H1 (cell line): ENCODE results near the gene STX7. TPM values are rescaled to one million over a fixed set of nuclear protein-coding genes. Genes with fewer than 3 reads are reported as not detected.

Source experiments
- CTCF ChIA-PET: fragments of 300-600 bp; sonication (Branson Sonifier 250); formaldehyde crosslinking; loops from one replicate; lab custom pipeline; 2021; ENCODE audit not compliant: partially characterized antibody; lab: Charles Lee
- POLR2A ChIA-PET: fragments of 300-600 bp; sonication (Branson Sonifier 250); formaldehyde crosslinking; loops from one replicate; lab custom pipeline; 2021; ENCODE audit warnings: inconsistent platforms; ENCODE audit not compliant: partially characterized antibody; lab: Charles Lee
- DNase-seq, 2 experiments: peaks; one replicate each; pipeline versions ENCODE4 v3.0.0 to v3.0.0-alpha.2; 2010 to 2022; ENCODE audit warnings: low spot score in 2 of 2, low read depth in 1 of 2, mixed read lengths in 1 of 2
- FAIRE-seq: peaks from 2 replicates; lab custom pipeline; 2011; peaks lifted over from hg19 to GRCh38; lab: Jason Lieb, UNC
- H2AFZ ChIP-seq: 2 replicates; pipeline ENCODE4 v1.8.1; 2012; ENCODE audit warnings: low read length, inconsistent platforms
- H2AK5ac ChIP-seq: 2 replicates; pipeline ENCODE4 v1.6.1; 2013; ENCODE audit warnings: low read depth, low read length
- H2BK120ac ChIP-seq: replicated peaks from 2 replicates; pipeline ENCODE3; 2013; ENCODE audit warnings: low read depth, low read length, inconsistent platforms
- H2BK12ac ChIP-seq: 2 replicates; pipeline ENCODE4 v1.6.1; 2013; ENCODE audit warnings: low read depth, low read length
- H2BK15ac ChIP-seq: 2 replicates; pipeline ENCODE4 v1.6.1; 2013; ENCODE audit warnings: low read length
- H2BK20ac ChIP-seq: 2 replicates; pipeline ENCODE4 v1.6.1; 2013; ENCODE audit warnings: low read length
- H2BK5ac ChIP-seq: 2 replicates; pipeline ENCODE4 v1.6.1; 2013; ENCODE audit warnings: low read depth, low read length
- H3K14ac ChIP-seq: 2 replicates; pipeline ENCODE4 v1.6.1; 2013; ENCODE audit warnings: inconsistent platforms; ENCODE audit not compliant: insufficient read length
- H3K18ac ChIP-seq: 2 replicates; pipeline ENCODE4 v1.6.1; 2013; ENCODE audit warnings: low read length; ENCODE audit errors: extremely low read depth
- H3K23ac ChIP-seq: 2 replicates; pipeline ENCODE4 v1.6.1; 2013; ENCODE audit warnings: inconsistent platforms; ENCODE audit not compliant: insufficient read length
- H3K23me2 ChIP-seq: 2 replicates; pipeline ENCODE4 v1.6.1; 2013; ENCODE audit warnings: low read depth, low read length
- H3K27ac ChIP-seq: 2 replicates; pipeline ENCODE4 v1.6.1; 2011; ENCODE audit warnings: low read depth, low read length, inconsistent platforms
- H3K27me3 ChIP-seq, 4 experiments: replicated peaks in 1 of 4; 1 replicate in 1 of 4; 2 replicates in 3 of 4; pipeline versions ENCODE4 v1.6.1 to v1.8.1; 2011 to 2013; ENCODE audit warnings: low read length in 3 of 4, mild to moderate bottlenecking in 3 of 4, inconsistent platforms in 2 of 4, mixed read lengths in 2 of 4, moderate library complexity in 1 of 4; ENCODE audit not compliant: control insufficient read depth in 3 of 4, insufficient read depth in 3 of 4; ENCODE audit errors: extremely low read depth in 1 of 4
- H3K36me3 ChIP-seq, 4 experiments: 2 replicates each; pipeline versions ENCODE4 v1.6.1 to v1.8.1; 2011 to 2013; ENCODE audit warnings: mild to moderate bottlenecking in 4 of 4, low read length in 3 of 4, moderate library complexity in 2 of 4, control low read depth in 1 of 4, inconsistent platforms in 1 of 4; ENCODE audit not compliant: insufficient read depth in 4 of 4, control insufficient read depth in 2 of 4
- H3K4ac ChIP-seq: replicated peaks from 2 replicates; pipeline ENCODE3; 2013; ENCODE audit warnings: low read length, low read depth, mixed read lengths, inconsistent platforms; ENCODE audit not compliant: insufficient read length
- H3K4me1 ChIP-seq, 4 experiments: replicated peaks in 1 of 4; 1 replicate in 1 of 4; 2 replicates in 3 of 4; pipeline versions ENCODE4 v1.6.1 to v1.8.1; 2011 to 2013; ENCODE audit warnings: low read length in 3 of 4, inconsistent platforms in 2 of 4, mixed read lengths in 1 of 4; ENCODE audit not compliant: insufficient read depth in 4 of 4, control insufficient read depth in 3 of 4
- H3K4me2 ChIP-seq, 2 experiments: 2 replicates each; pipeline versions ENCODE4 v1.6.1 to v1.8.1; 2011 to 2013; ENCODE audit warnings: low read depth in 2 of 2, low read length in 2 of 2, control low read depth in 1 of 2, inconsistent platforms in 1 of 2, mild to moderate bottlenecking in 1 of 2; ENCODE audit not compliant: insufficient read depth in 1 of 2
- H3K4me3 ChIP-seq, 4 experiments: fragments of 200-600, 300-600 bp in 1 of 4; sonication (generic), shearing (Covaris generic), sonication (Bioruptor Twin) in 1 of 4; 2 replicates each; pipeline versions ENCODE4 v1.5.1 to v1.8.1; 2011 to 2016; ENCODE audit warnings: low read length in 4 of 4, low read depth in 3 of 4, control low read depth in 2 of 4, inconsistent platforms in 2 of 4, mild to moderate bottlenecking in 2 of 4, mixed read lengths in 1 of 4, moderate library complexity in 1 of 4; ENCODE audit not compliant: insufficient read depth in 2 of 4; ENCODE audit errors: extremely low read depth in 1 of 4
- H3K56ac ChIP-seq: replicated peaks from 2 replicates; pipeline ENCODE3; 2013; ENCODE audit warnings: low read depth, mild to moderate bottlenecking, mixed read lengths, low read length, inconsistent platforms; ENCODE audit not compliant: insufficient read length
- H3K79me1 ChIP-seq: 2 replicates; pipeline ENCODE4 v1.6.1; 2013; ENCODE audit warnings: low read depth, low read length, control low read depth
- H3K79me2 ChIP-seq, 2 experiments: 2 replicates each; pipeline versions ENCODE4 v1.6.1 to v1.8.1; 2012 to 2013; ENCODE audit warnings: low read length in 2 of 2, mild to moderate bottlenecking in 2 of 2, inconsistent platforms in 1 of 2; ENCODE audit not compliant: insufficient read depth in 2 of 2, control insufficient read depth in 1 of 2
- H3K9ac ChIP-seq, 4 experiments: replicated peaks in 1 of 4; 1 replicate in 1 of 4; 2 replicates in 3 of 4; pipeline versions ENCODE4 v1.6.1 to v1.8.1; 2011 to 2013; ENCODE audit warnings: low read depth in 3 of 4, low read length in 3 of 4, control low read depth in 2 of 4, mild to moderate bottlenecking in 2 of 4, moderate library complexity in 2 of 4, inconsistent platforms in 1 of 4; ENCODE audit errors: extremely low read depth in 1 of 4
- H3K9me3 ChIP-seq, 2 experiments: 2 replicates each; pipeline versions ENCODE4 v1.6.1 to v1.8.1; 2012 to 2013; ENCODE audit warnings: mild to moderate bottlenecking in 2 of 2, moderate library complexity in 2 of 2, control low read depth in 1 of 2, inconsistent platforms in 1 of 2, low read depth in 1 of 2, low read length in 1 of 2, mixed read lengths in 1 of 2; ENCODE audit not compliant: insufficient read depth in 2 of 2
- H4K20me1 ChIP-seq, 2 experiments: replicated peaks in 1 of 2; 2 replicates each; pipeline versions ENCODE3 to v1.8.1; 2011 to 2013; ENCODE audit warnings: inconsistent platforms in 2 of 2, low read length in 2 of 2, mild to moderate bottlenecking in 1 of 2; ENCODE audit not compliant: insufficient read depth in 2 of 2, control insufficient read depth in 1 of 2
- H4K5ac ChIP-seq: 2 replicates; pipeline ENCODE4 v1.6.1; 2013; ENCODE audit warnings: low read length, low read depth, mixed read lengths, inconsistent platforms; ENCODE audit not compliant: insufficient read length
- H4K8ac ChIP-seq: 2 replicates; pipeline ENCODE4 v1.8.0; 2013; ENCODE audit warnings: mild to moderate bottlenecking, moderate library complexity, low read length, inconsistent platforms; ENCODE audit not compliant: insufficient read depth; ENCODE audit errors: extremely low read depth
- H4K91ac ChIP-seq: replicated peaks from 2 replicates; pipeline ENCODE3; 2013; ENCODE audit warnings: low read length, mixed read lengths, inconsistent platforms; ENCODE audit not compliant: insufficient read length
- CBX8 ChIP-seq: fragments of 300-800, 300-1000 bp; sonication (generic); IDR thresholded peaks from 2 replicates; pipeline ENCODE4 v1.7.1; 2016; ENCODE audit warnings: low read depth, low read length, borderline replicate concordance
- KDM1A ChIP-seq: fragments of 200-600, 300-600 bp; sonication (generic); IDR thresholded peaks from 2 replicates; pipeline ENCODE4 v1.7.1; 2016; ENCODE audit warnings: mild to moderate bottlenecking, low read length, borderline replicate concordance
- KDM5A ChIP-seq: fragments of 200-600 bp; IDR thresholded peaks from 2 replicates; pipeline ENCODE4 v1.7.1; 2012; ENCODE audit warnings: mild to moderate bottlenecking, low read length, inconsistent platforms, mixed read lengths
- PHF8 ChIP-seq: fragments of 200-600 bp; sonication (generic); conservative IDR thresholded peaks from 2 replicates; pipeline ENCODE4 v1.7.1; 2012; ENCODE audit warnings: low read depth, mild to moderate bottlenecking, inconsistent platforms, low read length, moderate library complexity
- RFX5 ChIP-seq: IDR thresholded peaks from 2 replicates; pipeline ENCODE4 v1.6.1; 2011; ENCODE audit warnings: low read depth, low read length, improper control_type of control experiment, borderline replicate concordance
- SIX5 ChIP-seq: IDR thresholded peaks from 2 replicates; pipeline ENCODE4 v1.6.1; 2011; ENCODE audit warnings: mild to moderate bottlenecking, low read depth, low read length
- SRF ChIP-seq: IDR thresholded peaks from 2 replicates; pipeline ENCODE4 v1.6.1; 2011; ENCODE audit warnings: mild to moderate bottlenecking, low read depth, low read length, moderate library complexity
- TCF12 ChIP-seq: IDR thresholded peaks from 2 replicates; pipeline ENCODE4 v1.6.1; 2011; ENCODE audit warnings: low read depth, mild to moderate bottlenecking, low read length
- WGBS, 2 experiments: shearing (Covaris generic) in 1 of 2; methylation state at CpG; one replicate each; pipeline versions ENCODE4 v1.1.6 to v1.1.7; 2013 to 2015; ENCODE audit warnings: low lambda C conversion rate in 2 of 2, mixed read lengths in 2 of 2, inconsistent platforms in 1 of 2, low coverage in 1 of 2, missing lambda C conversion rate in 1 of 2; ENCODE audit not compliant: insufficient replicate concordance in 2 of 2, insufficient coverage in 1 of 2, insufficient read length in 1 of 2; ENCODE audit errors: extremely low coverage in 1 of 2, missing lambda C conversion rate in 1 of 2; 5-methylcytosine and 5-hydroxymethylcytosine counted together
- polyA plus RNA-seq, 7 experiments: library from polyadenylated mRNA; depleted of rRNA in 3 of 7; stranded (reverse) in 5 of 7; unstranded in 2 of 7; fragments of >200 nt in 5 of 7; fragments of 200-250 nt in 2 of 7; gene quantifications; 1 replicate in 5 of 7; 2 replicates in 1 of 7; 4 replicates in 1 of 7; pipeline versions ENCODE4 v1.2.1 to v1.2.3, GENCODE V29; 2011 to 2013; ENCODE audit warnings: missing spikeins in 2 of 7, mixed read lengths in 2 of 7
- total RNA-seq: library from RNA; stranded (reverse); fragmentation: NEBNext Ultra II Directional; extraction: Animal tissue kit (Norgen Biotek cat#: 25700); gene quantifications from 2 replicates; pipeline ENCODE4 v1.2.1, GENCODE V29; 2021

STX7 gene
- total and polyA plus RNA-seq, 2 of the 8 experiments (the other 6 are each of a cell fraction or from before 2014, with no cell fraction given) = 5.7 to 27.9 TPM

DNA sequence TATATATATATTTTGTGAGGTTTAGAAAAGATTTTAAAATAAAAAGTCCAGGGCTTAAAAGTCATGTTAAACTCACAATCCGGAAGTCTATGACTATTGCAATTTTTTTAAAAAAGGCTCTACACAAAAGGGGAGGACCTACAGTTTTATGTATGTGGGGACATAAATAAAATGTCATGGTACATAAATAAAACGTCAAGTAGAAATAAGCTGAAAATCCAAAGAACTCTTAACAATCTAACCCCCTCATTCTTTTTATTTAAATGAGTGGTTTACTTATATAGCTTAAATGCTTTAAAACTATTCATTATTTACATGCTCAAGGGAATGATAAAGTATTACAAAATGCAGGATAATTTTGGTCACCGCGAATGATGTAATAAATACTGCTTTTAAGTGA is 36.2 kb downstream of the STX7 start:
- Histone ChIP-seq H3K4ac (no peak overlapping the region), H2BK20ac (no peak overlapping the region), H4K5ac (no peak overlapping the region), H2AK5ac (no peak overlapping the region), H3K18ac (no peak overlapping the region), H3K4me3 (no peak overlapping the region), H3K27ac (no peak overlapping the region), H3K23me2 (no peaks in the 10 kb centered on the region), H2BK5ac (no peak overlapping the region), H2BK120ac (no peak overlapping the region), H3K23ac (no peak overlapping the region), H3K4me1 (no peaks in the 10 kb centered on the region), H4K20me1 (no peaks in the 10 kb centered on the region), H4K91ac (no peak overlapping the region), H3K9ac (no peak overlapping the region), H3K14ac (no peak overlapping the region), H3K79me1 (no peaks in the 10 kb centered on the region), H4K8ac (no peak overlapping the region), H3K36me3 (peaks cover 0 to under 1% (median 0%) of the 10 kb centered on the region in 4 experiments; a peak in 1 of 8 replicates), H3K9me3 (no peaks in the 10 kb centered on the region), H2BK15ac (no peak overlapping the region), H3K4me2 (no peak overlapping the region), H3K27me3 (peaks cover 0 to 1% (median 0%) of the 10 kb centered on the region in 4 experiments; a peak in 1 of 7 replicates), H2AFZ (no peak overlapping the region), H3K79me2 (no peaks in the 10 kb centered on the region; a peak in 1 of 4 replicates), H3K56ac (no peak overlapping the region), H2BK12ac (no peak overlapping the region)
- no peak for FAIRE-seq
- 91% methylated on average over 4 of the region's 4 CpGs; no CpG with 5 or more reads in 1 of the 2 experiments for WGBS, 2 experiments
- CTCF ChIA-PET = interaction anchor here (0.9 to 1.4 kb wide), 3 partner anchors 176 to 239 kb away, joined by 3 to 4 read pairs (median 3); no protein-coding TSS in a partner anchor
- no peak for DNase-seq
- TF ChIP-seq SIX5 = no peak
- TF ChIP-seq RFX5 = no peak
- TF ChIP-seq CBX8 = no peak
- TF ChIP-seq PHF8 = no peak
- TF ChIP-seq TCF12 = no peak
- no peak for TF ChIP-seq SRF
- no peak for TF ChIP-seq KDM5A
- TF ChIP-seq KDM1A = no peak
- POLR2A ChIA-PET = no interaction called here
